Measurements from ENCODE around the gene PBXIP1. TPM values are rescaled to one million over a fixed set of nuclear protein-coding genes. Genes with fewer than 3 reads are reported as not detected.

The PBXIP1 gene
- total and polyA plus RNA-seq, 10 of the 15 experiments (the other 5 are each of a cell fraction or from before 2014, with no cell fraction given), result 0.63 to 25.6 (median 15.4) TPM

GRCh38 chr1:155001675-155002463 lies 46.0 kb upstream of the PBXIP1 start (continued):
- TF ChIP-seq FOXM1 (IDR thresholded peaks at IDR 0.05; ENCODE audit: low read depth, low read length), result no peak
- TF ChIP-seq ESRRA (IDR thresholded peaks at IDR 0.05; ENCODE audit: low read length), result no peak
- no peak for TF ChIP-seq ZBED1 (IDR thresholded peaks at IDR 0.05; ENCODE audit: borderline replicate concordance)
- peak; percentile 92 to 97 for TF ChIP-seq BHLHE40 (IDR thresholded peaks at IDR 0.05; ENCODE audit: borderline replicate concordance in 1 of 2, low read depth in 2 of 2, low read length in 1 of 2)
- TF ChIP-seq RCOR1 (conservative IDR thresholded peaks at IDR 0.05; ENCODE audit: low read depth, low read length), result no peak
- no peak for TF ChIP-seq NR2C2 (IDR thresholded peaks at IDR 0.05; ENCODE audit: borderline replicate concordance, control insufficient read depth, insufficient read length, low read depth)
- no peak for TF ChIP-seq ZNF384 (IDR thresholded peaks at IDR 0.05; ENCODE audit: borderline replicate concordance, low read depth, low read length)
- TF ChIP-seq CREB1 (IDR thresholded peaks at IDR 0.05; ENCODE audit: low read depth), result no peak
- TF ChIP-seq CBX3 (IDR thresholded peaks at IDR 0.05; ENCODE audit: borderline replicate concordance, low read depth), result no peak
- TF ChIP-seq PBX3 (IDR thresholded peaks at IDR 0.05; ENCODE audit: insufficient replicate concordance, low read depth, low read length), result peak; percentile 96
- peak; percentile 98 for TF ChIP-seq PKNOX1 (IDR thresholded peaks at IDR 0.05)
- TF ChIP-seq SKIL (IDR thresholded peaks at IDR 0.05; ENCODE audit: low read depth, poor library complexity, severe bottlenecking), result peak; percentile 42
- no peak for TF ChIP-seq CBX5 (IDR thresholded peaks at IDR 0.05; ENCODE audit: low read depth)
- no peak for TF ChIP-seq NFXL1 (IDR thresholded peaks at IDR 0.05; ENCODE audit: borderline replicate concordance)
- TF ChIP-seq RFX5 (IDR thresholded peaks at IDR 0.05; ENCODE audit: low read depth, low read length), result no peak
- no peak for TF ChIP-seq ASH2L (IDR thresholded peaks at IDR 0.05; ENCODE audit: borderline replicate concordance, low read depth)
- TF ChIP-seq BACH1 (IDR thresholded peaks at IDR 0.05; ENCODE audit: borderline replicate concordance), result peak; percentile 98
- TF ChIP-seq STAT3 (IDR thresholded peaks at IDR 0.05; ENCODE audit: low read depth, low read length), result no peak
- no peak for TF ChIP-seq BCLAF1 (IDR thresholded peaks at IDR 0.05)
